Thoracic aorta (tissue), 2 donors: ENCODE data around the gene SLC22A7. TPM values are rescaled to one million over a fixed set of nuclear protein-coding genes. Genes with fewer than 3 reads are reported as not detected.
"Not testable (repeated sequence)": the region's sequence is repeated elsewhere in the genome, so short reads cannot be mapped to it uniquely, and the experiment has no call there.

Source experiments
- ATAC-seq: fragments of 150-250 bp; one replicate; pipeline ENCODE4 v1.8.0; 2017; ENCODE audit warnings: low read depth; ENCODE audit not compliant: insufficient number of reproducible peaks, low FRiP score
- DNase-seq: peaks from one replicate; pipeline ENCODE4 v3.0.0-alpha.2; 2020; ENCODE audit warnings: low spot score
- H3K27ac ChIP-seq, 2 donors: fragments of 200-600 bp; sonication (generic); 1 replicate in 1 of 2; 2 replicates in 1 of 2; pipeline ENCODE4 v1.5.1; 2016; ENCODE audit warnings: mild to moderate bottlenecking in 2 of 2, moderate library complexity in 2 of 2
- H3K27me3 ChIP-seq: fragments of 200-600 bp; sonication (generic); replicated peaks from 2 replicates; pipeline ENCODE4 v1.6.0; 2016; ENCODE audit warnings: mild to moderate bottlenecking; ENCODE audit not compliant: insufficient read depth
- H3K36me3 ChIP-seq: fragments of 200-600 bp; sonication (generic); one replicate; pipeline ENCODE4 v1.5.1; 2016
- H3K4me1 ChIP-seq, 2 donors: fragments of 200-600 bp; sonication (generic); 1 replicate in 1 of 2; 2 replicates in 1 of 2; pipeline versions ENCODE4 v1.5.1 to v1.6.0; 2016; ENCODE audit warnings: low read depth in 2 of 2, mild to moderate bottlenecking in 1 of 2; ENCODE audit not compliant: control insufficient read depth in 1 of 2
- H3K4me3 ChIP-seq: fragments of 200-600 bp; sonication (generic); 2 replicates; pipeline ENCODE4 v1.5.1; 2016; ENCODE audit warnings: mild to moderate bottlenecking
- H3K9me3 ChIP-seq: fragments of 200-600 bp; sonication (generic); 2 replicates; pipeline ENCODE4 v1.5.1; 2016
- total RNA-seq, 2 donors: library from RNA; depleted of rRNA; stranded (reverse); fragments of >200 nt; gene quantifications; one replicate each; pipeline versions ENCODE4 v1.1.0 to v1.2.3, GENCODE V29; 2016
- TF ChIP-seq, protein P1 (sequence below): fragments of 200-600 bp; sonication (generic); IDR thresholded peaks from one replicate; pipeline ENCODE4 v1.5.1; 2019; ENCODE audit warnings: antibody characterized with exemption

Gene SLC22A7
- total RNA-seq, 2 donors from 2014 or later = not detected

DNA sequence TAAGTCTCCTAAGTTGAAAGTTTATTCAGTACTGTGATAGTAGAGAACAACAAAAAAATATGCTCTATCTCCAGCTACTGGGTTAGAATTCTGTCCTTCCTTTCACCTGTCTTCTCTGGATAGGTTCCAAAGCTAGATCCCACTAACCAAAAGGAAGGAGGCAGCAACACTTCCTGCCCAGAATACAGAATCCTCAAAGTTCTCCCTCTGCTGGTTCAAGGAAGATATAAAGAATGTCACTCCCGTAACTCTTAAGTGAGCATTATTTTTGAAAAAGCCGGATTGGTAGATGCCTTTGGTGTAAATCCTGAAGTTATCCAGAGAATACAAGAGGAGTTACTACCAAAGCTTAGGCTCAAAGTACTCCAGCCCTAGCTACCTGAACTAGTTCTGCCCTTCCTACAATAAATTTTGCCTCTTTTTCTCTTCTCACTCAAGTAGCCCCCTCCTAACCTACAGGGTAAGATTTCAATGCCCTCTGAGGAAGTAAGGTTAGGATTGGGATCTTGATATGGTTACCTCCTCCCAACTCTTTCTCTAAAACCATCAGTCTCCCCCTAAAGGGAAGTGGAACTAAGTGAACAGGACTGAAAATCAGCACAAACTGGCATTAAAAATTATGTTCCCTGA, 36.5 kb downstream of the SLC22A7 start:
- ATAC-seq (no peak), DNase-seq (no peak)
- TF ChIP-seq, protein P1, sequence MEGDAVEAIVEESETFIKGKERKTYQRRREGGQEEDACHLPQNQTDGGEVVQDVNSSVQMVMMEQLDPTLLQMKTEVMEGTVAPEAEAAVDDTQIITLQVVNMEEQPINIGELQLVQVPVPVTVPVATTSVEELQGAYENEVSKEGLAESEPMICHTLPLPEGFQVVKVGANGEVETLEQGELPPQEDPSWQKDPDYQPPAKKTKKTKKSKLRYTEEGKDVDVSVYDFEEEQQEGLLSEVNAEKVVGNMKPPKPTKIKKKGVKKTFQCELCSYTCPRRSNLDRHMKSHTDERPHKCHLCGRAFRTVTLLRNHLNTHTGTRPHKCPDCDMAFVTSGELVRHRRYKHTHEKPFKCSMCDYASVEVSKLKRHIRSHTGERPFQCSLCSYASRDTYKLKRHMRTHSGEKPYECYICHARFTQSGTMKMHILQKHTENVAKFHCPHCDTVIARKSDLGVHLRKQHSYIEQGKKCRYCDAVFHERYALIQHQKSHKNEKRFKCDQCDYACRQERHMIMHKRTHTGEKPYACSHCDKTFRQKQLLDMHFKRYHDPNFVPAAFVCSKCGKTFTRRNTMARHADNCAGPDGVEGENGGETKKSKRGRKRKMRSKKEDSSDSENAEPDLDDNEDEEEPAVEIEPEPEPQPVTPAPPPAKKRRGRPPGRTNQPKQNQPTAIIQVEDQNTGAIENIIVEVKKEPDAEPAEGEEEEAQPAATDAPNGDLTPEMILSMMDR = peak; percentile 41
- H3K36me3 ChIP-seq = peaks cover 13% of the 10 kb centered on the region
- H3K27me3 ChIP-seq = no peaks in the 10 kb centered on the region
- H3K27ac ChIP-seq = no peak overlapping the region
- H3K4me3 ChIP-seq = no peak overlapping the region
- H3K4me1 ChIP-seq = no peaks in the 10 kb centered on the region
- no peaks in the 10 kb centered on the region for H3K9me3 ChIP-seq

DNA sequence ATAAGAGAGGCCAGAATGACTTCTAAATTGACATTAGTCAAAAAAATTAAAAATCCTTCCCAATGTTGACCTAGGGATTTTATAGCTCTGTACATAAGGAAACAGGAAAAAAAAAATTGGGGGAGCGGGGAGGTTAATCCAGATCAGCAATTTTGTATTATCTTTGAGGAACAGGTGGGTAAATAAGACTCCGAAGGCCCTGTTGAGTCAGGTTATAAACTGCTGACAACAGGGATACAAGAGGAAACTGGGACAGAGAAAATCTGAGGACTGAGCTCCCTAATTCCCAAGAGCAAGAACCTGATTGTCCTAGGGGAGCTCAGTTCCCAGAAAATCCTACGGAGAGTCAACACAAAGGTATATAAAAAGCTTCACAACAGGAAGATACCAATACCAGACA, 37.4 kb downstream of the SLC22A7 start:
- no peaks in the 10 kb centered on the region for H3K4me1 ChIP-seq
- ATAC-seq (no peak), DNase-seq (no peak)
- TF ChIP-seq, protein P1 = no peak
- H3K4me3 ChIP-seq = no peak overlapping the region
- H3K27me3 ChIP-seq = no peaks in the 10 kb centered on the region
- no peaks in the 10 kb centered on the region for H3K9me3 ChIP-seq
- peaks cover 22% of the 10 kb centered on the region for H3K36me3 ChIP-seq
- no peak overlapping the region for H3K27ac ChIP-seq

DNA sequence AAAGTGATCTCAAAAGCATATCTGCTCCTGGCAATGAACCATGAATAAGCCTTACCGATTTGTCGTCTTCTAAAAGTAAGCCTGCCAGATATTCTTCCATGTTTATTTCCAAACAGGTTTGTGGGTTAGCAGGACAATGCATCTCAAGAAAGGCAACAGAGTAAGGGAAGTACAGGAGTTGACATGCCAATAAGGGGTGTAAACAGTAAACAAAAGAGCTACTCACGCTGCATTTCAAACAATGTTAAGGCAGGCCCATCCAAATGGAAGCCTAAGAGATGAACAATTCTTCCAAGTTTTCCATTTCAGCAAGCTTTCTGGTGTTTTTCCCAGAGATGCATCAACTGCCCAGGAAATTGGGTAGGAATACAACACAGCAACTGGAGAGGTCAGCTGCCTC, 38.3 kb downstream of the SLC22A7 start:
- Histone ChIP-seq H3K27me3 (no peaks in the 10 kb centered on the region), H3K4me1 (no peaks in the 10 kb centered on the region), H3K9me3 (no peaks in the 10 kb centered on the region), H3K27ac (no peak overlapping the region), H3K36me3 (peaks cover 23% of the 10 kb centered on the region), H3K4me3 (no peak overlapping the region)
- TF ChIP-seq, protein P1 = no peak
- ATAC-seq = no peak
- no peak for DNase-seq

DNA sequence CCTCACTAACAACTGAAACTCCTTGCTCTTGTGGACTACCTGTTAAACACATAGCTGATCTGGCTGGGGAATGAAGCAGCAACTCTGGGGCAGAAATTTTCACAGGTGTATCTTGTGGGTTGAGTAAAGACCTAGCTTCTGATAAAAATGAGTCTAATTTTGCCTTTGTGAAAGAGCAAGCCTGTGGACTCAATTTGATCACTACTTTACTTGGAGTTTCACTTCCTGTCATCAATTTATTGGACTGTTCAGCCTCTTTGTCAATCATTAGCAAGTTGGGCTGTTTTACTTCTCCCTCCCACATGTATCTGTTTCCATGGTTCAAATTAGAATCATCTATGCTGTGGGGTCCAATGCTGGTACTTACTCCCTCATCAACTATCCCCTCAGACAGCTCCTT, 40.2 kb downstream of the SLC22A7 start:
- H3K4me1 ChIP-seq = no peaks in the 10 kb centered on the region
- no peak overlapping the region for H3K4me3 ChIP-seq
- H3K27me3 ChIP-seq = no peaks in the 10 kb centered on the region
- no peak overlapping the region for H3K27ac ChIP-seq
- no peaks in the 10 kb centered on the region for H3K9me3 ChIP-seq
- TF ChIP-seq, protein P1 = no peak
- DNase-seq (no peak), ATAC-seq (no peak)
- H3K36me3 ChIP-seq = peaks cover 32% of the 10 kb centered on the region

DNA sequence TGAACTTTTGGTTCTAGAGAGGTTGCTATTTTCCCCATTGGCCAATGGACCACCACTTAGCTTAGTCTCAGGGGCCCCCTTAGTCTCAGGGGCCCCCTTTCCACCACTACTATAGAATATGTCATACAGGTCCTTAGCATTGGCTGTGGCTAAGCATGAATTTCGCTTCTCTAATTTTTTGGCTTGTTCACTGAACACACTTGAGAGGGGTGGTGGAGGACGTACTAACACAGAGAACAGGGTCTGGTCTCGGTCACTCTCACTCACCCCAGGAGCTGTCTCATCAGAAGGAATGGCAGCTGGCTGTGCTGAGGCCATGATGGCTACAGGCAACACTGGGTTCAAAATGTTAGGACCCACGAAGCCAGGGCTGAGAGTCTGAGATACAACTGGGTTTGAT, 41.1 kb downstream of the SLC22A7 start:
- TF ChIP-seq, protein P1 = no peak
- Histone ChIP-seq H3K27me3 (no peaks in the 10 kb centered on the region), H3K9me3 (no peaks in the 10 kb centered on the region), H3K4me1 (no peaks in the 10 kb centered on the region), H3K27ac (no peak overlapping the region), H3K36me3 (peaks cover 35% of the 10 kb centered on the region), H3K4me3 (no peak overlapping the region)
- ATAC-seq (no peak), DNase-seq (no peak)

DNA sequence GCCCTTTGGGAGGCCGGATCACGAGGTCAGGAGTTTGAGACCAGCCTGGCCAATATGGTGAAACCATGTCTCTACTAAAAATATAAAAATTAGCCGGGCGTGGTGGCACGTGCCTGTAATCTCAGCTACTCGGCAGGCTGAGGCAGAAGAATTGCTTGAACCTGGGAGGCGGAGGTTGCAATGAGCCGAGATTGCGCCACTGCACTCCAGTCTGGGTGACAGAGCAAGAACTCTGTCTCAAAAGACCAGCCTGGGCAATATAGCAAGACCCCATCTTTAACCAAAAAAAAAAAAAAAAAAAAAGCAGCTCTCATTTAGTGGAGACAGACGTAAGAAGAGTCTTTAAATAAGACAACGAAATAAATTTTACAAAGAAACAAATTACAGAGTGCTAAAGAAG, 48.2 kb downstream of the SLC22A7 start:
- not testable (repeated sequence) for H3K4me1 ChIP-seq, H3K27ac ChIP-seq, H3K27me3 ChIP-seq, H3K4me3 ChIP-seq, H3K9me3 ChIP-seq, ATAC-seq, DNase-seq
- H3K36me3 ChIP-seq = peaks cover 36% of the 10 kb centered on the region
